Skeletal muscle satellite cell (primary cell): Measurements from ENCODE around the gene CASZ1. TPM values are rescaled to one million over a fixed set of nuclear protein-coding genes. Genes with fewer than 3 reads are reported as not detected.

Experiments
- H3K27me3 ChIP-seq: 2 replicates; pipeline ENCODE4 v1.7.0; 2013; ENCODE audit warnings: low read length; ENCODE audit not compliant: control insufficient read depth, insufficient read depth
- H3K36me3 ChIP-seq: 2 replicates; pipeline ENCODE4 v1.7.0; 2013; ENCODE audit warnings: mild to moderate bottlenecking, control low read depth, low read length; ENCODE audit not compliant: insufficient read depth
- H3K4me1 ChIP-seq: 2 replicates; pipeline ENCODE4 v1.7.0; 2013; ENCODE audit warnings: low read length; ENCODE audit not compliant: control insufficient read depth, insufficient read depth
- H3K4me2 ChIP-seq: 2 replicates; pipeline ENCODE4 v1.7.0; 2013; ENCODE audit warnings: mild to moderate bottlenecking, low read length
- H3K4me3 ChIP-seq: 2 replicates; pipeline ENCODE4 v1.7.0; 2013; ENCODE audit warnings: low read length
- H3K9ac ChIP-seq: 2 replicates; pipeline ENCODE4 v1.7.0; 2013; ENCODE audit warnings: mild to moderate bottlenecking, low read depth, low read length, moderate library complexity
- H3K9me3 ChIP-seq: replicated peaks from 2 replicates; pipeline ENCODE4 v1.7.0; 2013; ENCODE audit warnings: mild to moderate bottlenecking, control low read depth, low read length
- small RNA-seq: library from RNA; depleted of rRNA; stranded (forward); fragments of <200 nt; gene quantifications from one replicate; pipeline ENCODE3, GENCODE V24; 2012

Gene CASZ1

GRCh38 chr1:10597492-10598388 lies 198.7 kb downstream of the CASZ1 start:
- no peaks in the 10 kb centered on the region for H3K27me3 ChIP-seq
- H3K4me2 ChIP-seq, result peak overlapping the region; percentile 6
- no peak overlapping the region for H3K4me3 ChIP-seq
- peaks cover 28% of the 10 kb centered on the region for H3K4me1 ChIP-seq
- H3K9me3 ChIP-seq, result no peaks in the 10 kb centered on the region
- no peaks in the 10 kb centered on the region for H3K36me3 ChIP-seq
- peak overlapping the region; percentile 3 for H3K9ac ChIP-seq

- Histone ChIP-seq H3K36me3 (no peaks in the 10 kb centered on the region), H3K4me1 (peaks cover 28% of the 10 kb centered on the region), H3K9ac (no peak overlapping the region), H3K27me3 (no peaks in the 10 kb centered on the region), H3K4me2 (no peak overlapping the region), H3K4me3 (no peak overlapping the region), H3K9me3 (no peaks in the 10 kb centered on the region)
Measured at GRCh38 chr1:10596780-10597179, 199.7 kb downstream of the CASZ1 start.

GRCh38 chr1:10594595-10595223 lies 201.7 kb downstream of the CASZ1 start:
- Histone ChIP-seq H3K4me3 (no peak overlapping the region), H3K27me3 (no peaks in the 10 kb centered on the region)

GRCh38 chr1:10593750-10594149 lies 202.7 kb downstream of the CASZ1 start:
- Histone ChIP-seq H3K9ac (no peak overlapping the region), H3K4me3 (no peak overlapping the region), H3K4me2 (no peak overlapping the region), H3K27me3 (no peaks in the 10 kb centered on the region), H3K4me1 (peaks cover 9% of the 10 kb centered on the region), H3K36me3 (no peaks in the 10 kb centered on the region), H3K9me3 (no peaks in the 10 kb centered on the region)

More at GRCh38 chr1:10594595-10595223, 201.7 kb downstream of the CASZ1 start:
- Histone ChIP-seq H3K9me3 (no peaks in the 10 kb centered on the region), H3K36me3 (no peaks in the 10 kb centered on the region), H3K4me1 (peaks cover 19% of the 10 kb centered on the region), H3K9ac (no peak overlapping the region), H3K4me2 (no peak overlapping the region)

GRCh38 chr1:10592373-10592772 lies 204.1 kb downstream of the CASZ1 start:
- Histone ChIP-seq H3K36me3 (no peaks in the 10 kb centered on the region), H3K4me3 (no peak overlapping the region), H3K27me3 (no peaks in the 10 kb centered on the region), H3K4me2 (no peak overlapping the region), H3K9me3 (no peaks in the 10 kb centered on the region), H3K9ac (no peak overlapping the region), H3K4me1 (no peaks in the 10 kb centered on the region)

- Histone ChIP-seq H3K27me3 (no peaks in the 10 kb centered on the region), H3K36me3 (no peaks in the 10 kb centered on the region), H3K4me3 (no peak overlapping the region), H3K4me2 (no peak overlapping the region), H3K9ac (no peak overlapping the region), H3K4me1 (no peaks in the 10 kb centered on the region), H3K9me3 (no peaks in the 10 kb centered on the region)
Measured at GRCh38 chr1:10591010-10591409, 205.4 kb downstream of the CASZ1 start.

- no peak overlapping the region for H3K9ac ChIP-seq
- no peak overlapping the region for H3K4me3 ChIP-seq
- H3K4me1 ChIP-seq, result no peaks in the 10 kb centered on the region
- no peak overlapping the region for H3K4me2 ChIP-seq
- H3K27me3 ChIP-seq, result no peaks in the 10 kb centered on the region
- H3K36me3 ChIP-seq, result no peaks in the 10 kb centered on the region
- H3K9me3 ChIP-seq, result no peaks in the 10 kb centered on the region
Measured at GRCh38 chr1:10589074-10589473, 207.4 kb downstream of the CASZ1 start.

GRCh38 chr1:10588640-10589039 lies 207.8 kb downstream of the CASZ1 start:
- Histone ChIP-seq H3K9me3 (no peaks in the 10 kb centered on the region), H3K4me1 (no peaks in the 10 kb centered on the region), H3K4me2 (no peak overlapping the region), H3K4me3 (no peak overlapping the region), H3K9ac (no peak overlapping the region), H3K27me3 (no peaks in the 10 kb centered on the region), H3K36me3 (no peaks in the 10 kb centered on the region)

Small RNA genes within 50 kb of the gene (small RNA-seq; reads per million reads assigned to genes)
- gene RN7SL614P, result not detected
